ENCODE results near the gene GALNT6.

The GALNT6 gene

DNA sequence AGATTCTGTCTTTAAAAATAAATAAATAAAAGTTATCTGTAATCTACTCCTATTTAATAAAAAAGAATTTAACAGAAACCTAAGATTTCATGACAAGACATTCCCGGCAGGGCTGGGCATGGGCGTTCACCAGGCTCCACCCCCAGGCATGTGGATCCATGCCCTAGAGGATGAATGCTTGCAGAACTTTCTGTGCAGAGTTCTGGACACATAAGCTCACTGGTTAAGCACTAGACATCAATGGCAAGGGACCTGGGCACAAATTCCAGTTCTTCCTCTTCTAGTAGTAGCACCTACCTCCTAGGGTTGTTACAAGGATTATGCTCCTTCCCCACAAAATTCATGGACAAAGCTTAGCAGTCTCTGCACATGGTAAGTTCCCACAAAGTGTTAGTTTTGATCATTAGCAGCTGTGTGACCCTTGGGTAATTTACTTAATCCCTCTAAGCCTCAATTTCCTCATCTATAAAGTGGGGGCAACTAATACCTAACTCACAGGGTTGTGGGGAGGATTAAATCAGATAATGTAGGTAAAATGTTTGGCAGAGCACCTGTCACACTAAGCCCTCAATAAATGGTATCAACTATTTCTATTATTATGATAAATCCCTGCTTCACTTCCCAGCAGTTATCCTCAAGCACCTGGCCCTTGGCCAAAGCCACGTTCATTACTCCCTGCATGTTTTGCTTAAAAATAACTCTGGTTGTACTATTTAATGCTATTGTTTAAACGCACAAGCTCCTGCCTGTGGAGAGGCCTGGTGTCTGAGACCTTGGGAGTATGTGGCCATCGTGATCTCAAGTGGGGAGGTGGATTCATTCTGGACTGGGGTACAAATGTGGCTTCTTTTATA lies 9.8 kb downstream of the GALNT6 start:
- DNase-seq (ENCODE audit: low read depth in 3 of 3) = no peak

DNA sequence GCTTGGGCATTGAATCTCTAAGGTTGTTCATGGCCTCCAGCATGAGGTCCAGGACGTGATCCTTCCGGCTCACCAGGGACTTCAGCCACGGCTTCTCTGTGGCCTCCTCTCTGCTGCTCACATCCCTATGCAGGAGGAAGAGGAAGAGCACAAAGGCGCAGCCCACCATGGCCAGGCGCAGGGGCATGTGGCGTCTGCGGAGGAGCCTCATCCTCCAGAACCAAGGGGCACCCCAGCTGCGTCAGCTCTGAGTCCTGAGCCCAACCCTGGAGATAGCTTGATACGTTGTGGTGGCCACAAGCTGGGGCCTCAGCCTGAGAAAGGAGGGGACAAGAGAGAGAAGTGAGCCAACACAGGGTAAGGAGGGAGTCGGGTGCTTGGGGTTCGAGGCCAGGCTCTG lies 11.6 kb downstream of the GALNT6 start:
- no peak for DNase-seq (ENCODE audit: low read depth in 3 of 3)

DNA sequence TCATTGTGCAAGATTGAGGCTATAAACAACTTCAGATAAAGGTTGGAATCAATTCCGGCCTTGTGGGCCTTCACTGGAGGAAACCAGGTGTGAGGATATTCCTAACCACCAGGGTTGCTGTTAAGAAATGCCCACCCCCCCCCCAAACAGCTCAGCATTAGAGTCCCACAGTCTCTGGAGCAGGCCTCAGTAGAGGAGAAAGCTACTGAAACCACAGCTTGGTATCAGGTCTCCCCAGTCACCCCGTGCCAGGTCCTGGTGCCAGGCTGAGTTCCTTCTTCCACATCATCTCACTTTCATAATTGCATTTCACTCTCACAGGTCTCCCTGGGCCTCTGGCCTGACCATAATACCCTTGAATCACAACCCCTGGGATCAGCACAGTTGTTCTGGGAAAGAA lies 12.5 kb downstream of the GALNT6 start:
- DNase-seq (ENCODE audit: low read depth in 3 of 3) = no peak

DNA sequence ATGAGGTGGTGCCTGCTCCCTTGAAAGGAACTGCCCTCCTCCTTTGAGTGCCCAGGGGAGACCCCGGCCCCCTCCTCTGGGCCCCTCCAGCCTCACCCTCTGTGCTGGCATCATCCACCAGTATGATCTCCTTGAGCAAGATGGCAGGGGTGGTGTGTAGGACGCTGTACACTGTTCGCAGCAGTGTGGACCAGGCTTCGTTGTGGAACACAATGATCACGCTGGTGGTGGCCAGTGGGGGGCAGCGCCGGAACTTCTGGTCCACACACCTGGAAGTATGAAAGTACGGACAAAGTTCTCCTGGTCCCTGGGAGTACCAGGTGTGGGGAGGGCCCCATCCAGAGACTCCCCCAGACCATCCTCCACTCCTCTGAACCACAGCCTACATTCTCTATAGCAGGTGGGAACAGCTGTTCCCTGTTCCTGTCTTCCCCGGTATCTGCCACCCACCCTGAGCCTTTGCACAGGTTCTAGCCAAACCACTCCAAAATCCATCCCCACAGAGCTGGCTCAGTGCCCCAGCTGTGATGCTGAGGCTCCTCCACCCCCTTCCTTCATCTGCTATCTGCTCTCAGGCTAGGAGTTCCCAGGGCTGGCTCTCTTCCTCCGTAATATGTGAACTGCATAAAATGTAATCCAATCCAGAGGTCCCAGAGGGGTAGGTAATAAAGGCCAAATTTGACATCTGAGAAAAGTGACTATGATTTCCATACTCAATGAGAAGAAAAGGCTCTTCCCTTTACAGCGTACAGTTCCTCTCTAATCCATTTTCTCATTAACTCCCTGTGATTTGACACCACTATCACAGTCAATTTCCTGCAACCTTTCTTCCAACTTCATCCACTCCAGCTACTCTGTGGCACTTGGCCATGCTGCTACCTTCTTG lies 13.9 kb downstream of the GALNT6 start:
- DNase-seq (ENCODE audit: low read depth in 3 of 3) = no peak

DNA sequence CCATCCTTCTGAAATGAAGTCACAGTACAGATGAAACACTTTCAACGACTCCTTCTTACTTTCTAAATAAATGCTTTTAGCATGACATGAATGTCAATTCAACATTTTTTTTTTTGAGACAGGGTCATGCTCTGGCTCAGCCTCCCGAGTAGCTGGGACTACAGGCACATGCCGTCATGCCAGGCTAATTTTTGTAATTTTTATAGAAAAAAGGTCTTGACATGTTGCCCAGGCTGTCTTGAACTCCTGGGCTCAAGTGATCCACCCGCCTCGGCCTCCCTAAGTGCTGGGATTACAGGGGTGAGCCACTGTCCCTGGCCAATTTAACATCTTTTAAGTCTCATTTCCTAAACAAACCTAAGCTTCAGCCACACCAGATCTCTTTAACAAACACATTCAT lies 16.4 kb downstream of the GALNT6 start:
- no peak for DNase-seq (ENCODE audit: low read depth in 3 of 3)

DNA sequence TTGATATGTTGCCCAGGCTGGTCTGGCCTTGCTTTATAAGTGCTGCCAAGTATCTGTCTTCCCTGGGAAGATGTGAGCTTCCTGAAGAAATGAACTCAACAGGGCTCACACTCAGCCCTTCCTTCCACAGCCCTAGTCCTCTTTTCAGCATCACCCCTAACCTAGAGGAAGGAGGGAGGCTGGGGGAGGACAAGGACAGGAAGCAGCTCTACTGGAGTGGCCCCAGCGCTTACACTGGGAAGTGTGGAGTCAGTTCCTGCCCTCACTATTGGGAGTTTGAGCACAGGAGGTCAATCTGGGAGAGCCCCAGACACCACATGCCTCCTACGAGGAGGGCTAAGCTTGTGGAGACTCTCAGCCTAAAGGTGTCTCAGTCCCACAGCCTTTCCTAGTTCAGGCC lies 16.8 kb downstream of the GALNT6 start:
- DNase-seq (ENCODE audit: low read depth in 3 of 3) = no peak

DNA sequence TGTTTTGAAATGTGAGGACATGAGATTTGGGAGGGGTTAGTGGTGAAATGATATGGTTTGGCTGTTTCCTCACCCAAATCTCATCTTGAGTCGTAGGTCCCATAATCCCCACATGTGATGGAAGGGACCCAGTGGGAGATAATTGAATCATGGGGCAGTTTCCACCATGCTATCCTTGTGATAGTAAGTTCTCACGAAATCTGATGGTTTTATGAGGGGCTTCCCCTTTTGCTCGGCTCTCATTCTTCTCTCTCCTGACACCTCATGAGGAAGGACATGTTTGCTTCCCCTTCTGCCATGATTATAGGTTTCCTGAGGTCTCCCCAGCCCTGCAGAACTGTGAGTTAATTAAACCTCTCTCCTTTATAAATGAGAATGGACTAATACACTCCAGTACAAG lies 18.0 kb downstream of the GALNT6 start:
- no peak for DNase-seq (ENCODE audit: low read depth in 3 of 3)

DNA sequence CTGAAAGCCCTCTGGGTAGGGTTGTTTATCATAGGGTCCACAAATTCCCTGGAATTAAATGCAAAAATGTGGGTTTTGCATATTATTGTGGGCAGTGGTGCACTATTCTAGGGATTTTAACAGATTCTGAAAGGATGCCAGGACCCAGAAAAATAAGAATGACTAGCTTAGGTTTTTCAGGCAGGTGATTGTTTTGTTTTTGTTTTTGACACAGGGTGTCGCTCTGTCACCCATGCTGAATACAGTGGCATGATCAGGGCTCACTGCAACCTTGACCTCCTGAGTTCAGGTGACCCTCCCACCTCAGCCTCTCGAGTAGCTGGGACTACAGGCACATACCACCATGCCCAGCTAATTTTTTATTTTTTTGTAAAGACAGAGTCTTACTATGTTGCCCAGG lies 19.2 kb downstream of the GALNT6 start:
- DNase-seq (ENCODE audit: low read depth in 3 of 3) = no peak

DNA sequence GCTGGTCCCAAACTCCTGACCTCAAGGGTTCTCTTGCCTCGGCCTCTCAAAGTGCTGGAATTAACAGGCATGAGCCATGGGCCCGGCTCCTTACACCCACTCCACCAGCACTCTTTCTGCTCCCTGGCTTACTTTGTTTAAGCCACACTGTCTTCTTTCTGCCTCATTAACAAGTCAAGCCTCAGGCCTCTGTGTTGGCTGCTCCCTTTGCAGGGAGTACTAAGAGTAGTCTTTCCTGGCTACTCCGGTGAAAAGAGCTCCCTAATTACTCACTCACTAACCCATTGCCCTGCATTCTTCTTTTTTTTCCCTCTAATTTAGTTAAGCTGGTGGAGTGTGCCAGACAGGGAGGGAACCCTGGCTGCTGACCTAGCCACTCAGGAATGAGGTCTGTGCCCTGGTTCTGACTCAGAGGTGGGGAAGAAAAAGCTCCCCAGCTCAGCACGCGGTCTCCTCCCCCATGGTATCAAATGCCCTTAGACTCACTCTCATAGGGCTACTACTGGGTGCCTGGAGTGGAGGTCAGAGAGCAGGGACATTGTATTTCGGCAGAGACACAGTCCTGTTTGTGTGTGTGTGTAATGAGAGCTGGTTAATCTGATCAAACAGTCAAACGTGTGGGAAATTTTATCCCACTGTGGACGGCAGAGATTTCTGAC lies 19.8 kb downstream of the GALNT6 start:
- DNase-seq (ENCODE audit: low read depth in 3 of 3) = no peak

DNA sequence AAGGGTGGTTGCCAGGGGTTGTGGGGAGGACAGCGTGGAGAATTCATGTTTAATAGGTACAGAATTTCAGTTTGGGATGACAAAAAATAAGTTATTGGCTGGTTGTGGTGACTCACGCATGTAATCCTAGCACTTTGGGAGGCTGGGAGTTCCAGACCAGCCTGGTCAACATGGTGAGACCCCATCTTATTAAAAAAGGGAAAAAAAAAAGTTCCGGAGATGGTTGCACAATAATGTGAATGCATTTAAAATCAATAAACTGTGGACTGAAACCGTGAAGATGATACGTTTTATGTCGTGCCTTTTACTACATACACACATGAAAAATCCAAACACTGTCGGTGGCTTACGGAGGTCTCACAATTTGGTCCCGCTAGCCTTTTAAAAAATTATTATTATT lies 20.5 kb downstream of the GALNT6 start:
- DNase-seq (ENCODE audit: low read depth in 3 of 3) = no peak

DNA sequence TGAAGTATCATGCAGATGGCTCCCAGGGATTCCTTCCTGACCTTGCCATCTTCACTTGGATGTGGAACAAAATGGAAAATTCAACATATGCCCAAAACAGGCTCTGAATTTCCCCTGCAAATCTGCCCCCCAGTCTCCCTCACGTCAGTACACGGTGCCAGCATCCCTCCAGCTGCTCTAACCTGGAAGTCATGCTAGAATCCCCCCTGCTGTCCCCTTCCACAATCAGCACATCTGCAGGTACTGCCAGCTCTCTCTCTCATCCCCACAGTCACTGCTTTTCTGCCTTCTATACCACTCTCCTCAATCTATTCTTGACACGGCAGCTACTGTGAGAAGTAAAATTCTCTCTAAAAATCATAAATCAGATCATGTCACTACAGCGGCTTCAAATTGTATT lies 21.6 kb downstream of the GALNT6 start:
- DNase-seq (ENCODE audit: low read depth in 3 of 3) = no peak

DNA sequence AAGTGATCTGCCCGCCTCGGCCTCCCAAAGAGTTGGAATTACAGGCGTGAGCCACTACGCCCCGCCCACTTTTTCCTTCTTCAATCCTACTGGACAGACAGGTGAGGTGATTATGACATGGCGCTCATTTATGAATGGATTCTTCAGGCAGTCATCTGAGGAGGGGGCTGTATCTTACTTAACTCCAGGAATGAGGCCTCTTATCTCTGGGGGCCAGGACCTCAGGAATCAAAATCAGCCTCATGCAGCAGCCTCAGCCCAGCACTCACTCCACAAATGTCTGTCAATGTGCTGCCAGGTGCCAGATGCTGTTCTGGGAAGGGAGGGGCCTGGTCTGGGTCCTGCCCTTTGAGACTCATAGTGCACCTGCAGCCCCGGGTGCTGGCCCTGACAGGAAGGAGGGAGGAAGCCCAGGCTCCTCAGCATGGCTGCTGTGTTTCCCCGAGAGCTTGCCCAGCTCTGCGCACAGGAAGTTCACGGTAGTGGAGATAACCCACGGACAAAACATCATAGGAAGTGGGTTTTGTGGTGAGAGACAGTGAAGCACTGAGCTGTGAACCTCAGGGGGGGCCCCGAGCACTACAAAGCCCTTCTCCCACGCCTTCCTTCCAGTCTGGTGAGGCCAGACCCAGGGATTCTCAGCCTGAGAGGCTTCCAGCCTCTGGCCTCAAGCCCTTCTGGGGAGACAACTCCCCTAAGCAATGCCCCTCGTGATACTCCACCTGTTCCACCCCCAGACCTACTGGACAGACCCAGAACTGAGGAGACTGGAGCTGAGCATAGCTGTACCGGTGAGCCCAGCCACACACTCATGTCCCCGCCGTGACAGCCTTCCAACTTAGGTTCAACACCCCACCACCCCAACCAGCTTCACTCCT lies 22.3 kb downstream of the GALNT6 start:
- DNase-seq (ENCODE audit: low read depth in 3 of 3) = peak; percentile 56 to 72 (median 70)

DNA sequence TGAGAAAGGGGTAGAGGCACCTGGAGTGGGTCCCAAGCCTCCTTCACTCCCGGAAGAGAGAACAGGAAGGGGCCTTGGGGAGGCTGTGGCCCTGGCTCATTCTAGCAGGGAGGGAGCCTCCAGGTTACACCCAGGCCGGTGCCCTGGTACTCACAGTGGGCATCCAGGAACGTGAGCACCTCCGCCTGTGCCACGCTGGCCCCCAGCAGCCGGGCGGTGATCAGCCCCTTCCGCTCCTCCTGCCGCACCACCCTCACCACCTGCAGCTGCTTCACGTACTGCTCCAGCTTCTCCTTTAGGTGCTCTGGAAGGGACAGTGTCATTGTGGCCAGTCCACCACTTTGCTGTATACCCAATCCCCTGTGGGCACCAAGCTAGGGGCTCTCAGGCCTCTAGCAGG lies 25.9 kb downstream of the GALNT6 start:
- no peak for DNase-seq (ENCODE audit: low read depth in 3 of 3)

DNA sequence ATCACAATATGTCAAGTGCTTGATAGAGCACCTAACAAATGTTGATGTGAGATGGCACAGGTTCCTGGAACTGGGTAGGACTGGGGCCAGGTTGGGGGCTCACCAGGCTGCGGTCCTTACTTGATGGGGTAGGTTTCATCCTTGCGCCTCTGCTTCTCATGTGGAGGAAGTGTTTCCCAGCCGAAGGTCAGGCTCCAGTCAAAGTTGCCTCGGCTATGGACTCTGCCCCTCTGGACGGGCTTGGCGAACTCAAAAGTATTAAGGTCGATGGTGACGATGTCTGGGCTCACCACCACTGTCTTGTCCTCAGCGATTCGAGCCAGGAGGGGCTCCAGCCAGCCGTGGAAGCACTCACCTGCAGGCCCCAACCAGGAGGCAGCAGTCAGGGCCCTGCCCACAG lies 27.2 kb downstream of the GALNT6 start:
- no peak for DNase-seq (ENCODE audit: low read depth in 3 of 3)

DNA sequence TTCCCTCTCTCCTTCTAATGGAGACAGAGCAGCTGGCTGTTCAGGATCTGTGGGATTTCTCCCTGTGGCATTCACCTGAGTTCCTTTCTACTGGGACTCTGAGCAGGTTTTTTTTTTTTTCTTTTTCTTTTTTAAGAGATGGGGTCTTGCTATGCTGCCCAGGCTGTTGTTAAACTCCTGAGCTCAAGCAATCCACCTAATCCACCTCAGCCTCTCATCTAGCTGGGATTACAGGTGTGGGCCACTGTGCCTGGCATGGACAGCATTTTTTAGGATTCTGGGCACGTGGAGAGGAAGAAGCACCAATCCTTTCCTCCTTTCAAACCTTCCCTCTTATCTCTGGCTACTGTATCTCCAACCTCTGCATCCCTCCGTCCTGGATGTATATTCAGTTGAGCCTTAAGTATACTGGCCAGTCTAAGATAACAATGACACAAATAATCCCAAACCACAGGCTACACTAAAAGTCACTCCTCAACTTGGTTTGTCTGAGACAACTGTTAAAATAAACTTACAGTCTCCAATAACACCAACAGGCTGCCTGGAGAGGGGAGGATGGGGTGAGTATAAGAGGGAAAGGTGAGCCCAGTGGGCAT lies 28.4 kb downstream of the GALNT6 start:
- no peak for DNase-seq (ENCODE audit: low read depth in 3 of 3)

DNA sequence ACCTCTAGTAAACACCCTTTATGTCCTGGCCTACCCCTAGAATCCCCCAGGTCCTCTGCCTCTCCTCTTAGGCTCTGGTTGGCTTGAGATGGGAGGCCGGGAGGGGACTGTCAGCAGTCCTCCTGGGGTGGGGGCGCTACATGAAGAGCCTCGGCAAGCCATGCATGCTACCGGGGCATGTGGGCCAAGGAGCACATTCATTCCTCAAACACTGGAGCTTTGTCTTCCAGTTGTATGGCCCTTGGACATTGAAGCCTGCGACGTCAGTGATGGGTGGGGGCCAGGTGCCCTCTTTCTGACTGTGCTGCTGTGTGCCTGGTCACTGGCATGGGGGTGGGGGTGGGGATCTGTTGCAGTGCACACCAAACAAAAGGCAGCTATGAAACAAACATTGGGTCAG lies 28.9 kb downstream of the GALNT6 start:
- DNase-seq (ENCODE audit: low read depth in 3 of 3) = no peak

DNA sequence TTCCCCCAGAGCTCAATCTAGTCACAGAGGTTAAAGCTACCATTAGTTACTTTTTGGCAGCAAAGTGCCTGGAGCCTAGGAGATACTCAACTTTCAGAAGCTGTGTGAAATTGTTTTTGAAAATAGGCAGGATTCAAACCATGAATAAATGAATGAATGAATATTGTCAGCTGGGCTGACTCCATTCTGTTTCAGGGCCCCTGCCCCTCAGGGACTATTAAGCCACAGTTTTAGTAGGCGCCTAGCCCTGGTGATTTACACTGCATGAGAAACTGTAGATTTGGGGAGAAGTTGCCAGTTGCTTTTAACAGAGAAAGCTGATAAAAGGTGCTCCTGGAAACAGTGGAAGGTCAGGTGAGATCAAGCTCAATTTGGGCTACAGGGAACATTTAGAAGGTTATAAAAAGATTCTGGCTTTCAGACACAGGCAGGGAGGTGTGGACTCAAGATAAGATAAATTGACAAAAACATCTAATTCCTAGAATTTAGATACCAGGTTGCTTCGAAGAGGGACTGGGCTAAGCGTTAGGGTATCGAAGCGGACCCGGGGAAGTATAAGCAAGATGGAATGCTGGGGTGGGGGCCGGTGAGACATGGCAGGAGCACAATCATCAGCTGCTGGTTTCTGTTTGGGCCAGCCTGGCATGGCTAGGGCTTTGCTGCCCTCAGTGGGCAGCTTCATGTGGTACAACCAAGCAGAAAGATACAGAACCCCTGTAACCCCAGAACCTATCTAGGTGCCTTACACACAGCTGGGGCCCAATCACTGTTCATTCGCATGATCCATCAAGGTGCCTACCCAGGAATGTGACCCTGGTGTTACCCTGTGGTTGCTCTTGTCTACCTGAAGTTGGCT lies 29.8 kb downstream of the GALNT6 start:
- DNase-seq (ENCODE audit: low read depth in 3 of 3) = no peak

DNA sequence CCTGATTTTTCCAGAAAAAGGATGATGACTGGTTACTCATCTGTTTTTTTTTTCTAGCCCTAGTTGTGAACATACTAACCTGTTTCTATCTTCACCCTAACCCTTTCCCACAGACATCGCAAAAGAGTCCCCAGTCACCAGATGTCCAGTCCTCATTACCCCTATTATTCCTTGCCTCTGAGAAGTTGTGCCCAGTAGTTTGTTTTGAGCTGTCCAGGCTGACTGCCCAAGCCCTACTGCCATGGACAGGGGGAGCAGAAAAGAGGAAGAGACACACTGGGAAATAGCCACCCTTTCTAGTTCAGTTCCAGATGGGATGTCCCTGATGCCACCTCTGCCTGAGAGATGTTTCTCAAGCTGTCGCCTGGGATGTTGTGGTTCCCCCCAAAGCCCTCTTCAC lies 30.9 kb downstream of the GALNT6 start:
- no peak for DNase-seq (ENCODE audit: low read depth in 3 of 3)

DNA sequence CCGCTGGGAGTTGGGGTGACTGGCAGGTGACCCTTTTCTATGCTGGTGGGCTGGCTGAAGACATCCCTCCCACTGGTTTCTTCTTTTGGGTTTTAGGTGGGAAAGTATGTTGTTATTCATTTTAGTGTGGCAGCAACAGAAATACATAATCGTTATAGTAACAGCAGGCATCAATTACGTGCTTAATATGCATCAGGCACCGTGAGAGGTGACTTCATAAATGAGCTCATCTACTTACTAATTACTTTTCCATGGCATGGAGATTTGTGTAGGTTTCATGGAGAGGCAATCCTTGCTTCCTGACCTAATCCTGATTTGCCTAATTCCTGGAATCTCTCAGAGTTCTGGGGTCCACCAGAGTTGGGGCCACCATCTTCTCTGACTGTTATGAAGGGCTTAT lies 31.4 kb downstream of the GALNT6 start:
- DNase-seq (ENCODE audit: low read depth in 3 of 3) = no peak

DNA sequence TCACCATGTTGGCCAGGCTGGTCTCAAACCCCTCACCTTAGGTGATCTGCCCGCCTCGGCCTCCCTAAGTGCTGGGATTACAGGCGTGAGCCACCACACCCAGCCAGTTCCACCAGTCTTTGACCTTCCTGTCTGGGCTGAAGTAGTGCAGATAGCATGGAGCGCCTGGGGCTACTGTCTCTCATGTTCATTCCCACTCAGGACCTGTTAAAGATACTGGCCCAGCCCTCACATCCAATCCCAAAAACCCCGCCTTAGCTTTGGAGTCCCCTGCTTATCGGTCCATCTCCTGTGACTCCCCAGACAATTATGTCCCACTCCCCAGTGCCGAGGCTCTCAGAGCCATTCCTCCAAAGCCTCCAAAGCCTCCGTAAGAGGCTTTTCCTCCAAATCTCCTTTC lies 32.7 kb downstream of the GALNT6 start:
- DNase-seq (ENCODE audit: low read depth in 3 of 3) = no peak
